COLO829 (cell line): Measurements from ENCODE around the gene ARHGAP42.
A peak's percentile ranks its signal among the peaks of the same experiment; 100 is the strongest.

ENCODE experiments used
- DNase-seq: peaks from one replicate; pipeline ENCODE4 v3.0.0; 2012; ENCODE audit warnings: low spot score

ARHGAP42 gene

GRCh38 chr11:100832829-100833228, 145.7 kb downstream of the ARHGAP42 start:
- no peak for DNase-seq

DNA sequence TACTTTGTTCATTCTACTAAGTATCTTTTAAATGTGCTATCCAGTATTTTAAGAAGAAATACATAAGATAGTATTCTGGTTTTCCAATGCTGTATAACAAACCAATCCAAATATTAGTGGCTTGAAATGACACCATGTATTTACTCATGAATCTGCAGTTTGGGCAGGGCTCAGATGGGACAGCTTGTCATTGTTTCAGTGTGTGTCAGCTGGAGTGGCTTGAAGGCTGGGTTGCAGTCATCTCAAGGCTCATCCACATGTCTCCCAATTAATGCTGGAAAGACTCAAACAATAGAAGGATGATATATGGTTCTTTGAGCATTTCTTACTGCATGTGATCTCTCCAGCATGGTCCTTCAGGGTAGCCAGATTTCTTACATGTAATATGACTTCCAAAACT, 146.2 kb downstream of the ARHGAP42 start:
- no peak for DNase-seq

DNA sequence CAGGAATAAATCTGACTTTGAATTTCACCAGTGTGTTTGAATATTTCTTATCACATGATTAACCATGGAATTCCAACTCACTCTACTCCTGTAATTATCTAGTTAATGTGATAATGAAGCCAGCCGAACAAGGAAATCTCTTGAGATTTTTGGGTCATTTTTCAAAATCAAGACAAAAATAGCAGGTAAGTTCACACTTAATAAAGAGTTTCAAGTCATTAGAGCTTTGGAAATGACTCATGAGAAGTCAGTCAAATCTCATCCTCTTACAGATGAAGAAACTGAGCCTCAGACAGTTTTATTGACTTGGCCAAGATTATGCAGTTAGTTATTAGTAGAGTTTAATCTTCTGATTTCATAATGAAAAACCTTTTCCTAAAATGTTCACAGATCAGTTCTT, 148.8 kb downstream of the ARHGAP42 start:
- DNase-seq: no peak

- DNase-seq: no peak
These were observed 150.2 kb downstream of the ARHGAP42 start for GRCh38 chr11:100837311-100837710.

DNA sequence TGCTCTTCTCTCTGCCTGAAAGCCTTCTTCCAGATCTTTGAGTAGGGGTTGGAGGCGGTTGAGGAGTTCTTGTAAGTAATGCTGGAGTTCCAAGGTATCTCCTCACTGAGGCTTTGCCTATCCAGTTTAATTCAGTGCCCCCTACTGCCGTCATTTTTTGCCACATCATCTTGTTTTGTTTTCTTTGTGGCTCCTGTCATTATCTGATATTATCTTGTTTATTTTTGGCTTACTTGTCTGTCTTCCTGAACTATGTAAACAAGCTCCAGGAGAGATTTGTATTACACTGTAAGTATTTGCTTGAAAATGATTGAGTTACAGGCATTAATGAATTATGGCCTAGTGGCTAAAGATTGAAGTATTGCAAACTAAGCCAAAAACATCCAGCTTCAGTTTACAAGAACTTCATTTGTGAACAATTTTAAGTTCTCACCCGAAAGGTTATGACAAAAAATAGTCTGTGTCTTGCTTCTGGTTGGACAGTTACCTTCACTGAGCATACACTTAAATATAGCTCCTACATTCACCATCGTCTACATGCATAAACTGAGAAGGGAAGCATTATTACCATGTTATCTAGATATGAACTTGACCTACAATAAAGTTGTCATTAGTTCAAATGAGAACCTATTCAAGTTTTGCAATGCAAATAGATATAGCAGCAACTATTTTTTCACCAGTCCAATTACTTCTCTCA, 154.8 kb downstream of the ARHGAP42 start:
- DNase-seq: no peak

- DNase-seq: no peak
These were observed 160.7 kb downstream of the ARHGAP42 start for GRCh38 chr11:100847696-100848216.

- no peak for DNase-seq
These were observed 162.2 kb downstream of the ARHGAP42 start for GRCh38 chr11:100849009-100849900.

GRCh38 chr11:100849901-100850235, 162.8 kb downstream of the ARHGAP42 start:
- DNase-seq: no peak

DNA sequence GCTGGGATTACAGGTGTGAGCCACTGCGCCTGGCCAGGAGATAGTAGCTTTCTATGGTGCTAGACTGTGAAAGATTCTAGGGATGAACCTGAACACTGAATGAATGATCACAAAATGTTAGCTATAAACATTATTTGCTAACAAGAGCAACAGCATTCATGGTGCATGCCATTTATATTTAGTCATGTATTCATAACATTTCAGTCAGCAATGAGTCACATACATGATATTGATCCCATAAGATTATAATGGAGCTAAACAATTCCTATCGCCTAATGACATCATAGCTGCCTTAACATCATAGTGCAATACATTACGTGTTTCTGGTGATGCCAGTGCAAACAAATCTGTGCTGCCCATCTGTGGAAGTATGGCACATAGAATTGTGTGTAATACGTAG, 164.1 kb downstream of the ARHGAP42 start:
- DNase-seq: no peak

GRCh38 chr11:100851584-100852152, 164.6 kb downstream of the ARHGAP42 start:
- no peak for DNase-seq

GRCh38 chr11:100855466-100856067, 168.5 kb downstream of the ARHGAP42 start:
- DNase-seq: peak; percentile 34

GRCh38 chr11:100857236-100858005, 170.3 kb downstream of the ARHGAP42 start:
- no peak for DNase-seq

- no peak for DNase-seq
These were observed 173.4 kb downstream of the ARHGAP42 start for GRCh38 chr11:100860318-100861155.

GRCh38 chr11:100861212-100861611, 174.1 kb downstream of the ARHGAP42 start:
- DNase-seq: no peak

GRCh38 chr11:100863080-100863581, 176.0 kb downstream of the ARHGAP42 start:
- peak; percentile 13 for DNase-seq

- DNase-seq: no peak
These were observed 178.5 kb downstream of the ARHGAP42 start for GRCh38 chr11:100865443-100866065.

DNA sequence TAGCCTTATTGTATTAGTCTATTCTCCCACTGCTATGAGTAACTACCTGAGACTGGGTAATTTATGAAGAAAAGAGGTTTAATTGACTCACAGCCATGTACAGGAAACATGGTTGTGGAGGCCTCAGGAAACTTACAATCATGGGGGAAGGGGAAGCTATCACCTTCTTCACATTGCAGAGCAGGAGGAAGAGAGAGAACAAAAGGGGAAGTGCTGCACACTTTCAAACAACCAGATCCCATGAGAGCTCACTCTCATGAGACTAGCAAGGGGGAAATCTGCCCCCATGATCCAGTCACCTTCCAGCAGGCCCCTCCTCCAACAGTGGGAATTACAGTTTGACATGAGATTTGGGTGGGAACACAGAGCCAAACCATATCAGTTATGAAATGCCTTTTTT, 179.4 kb downstream of the ARHGAP42 start:
- DNase-seq: no peak

DNA sequence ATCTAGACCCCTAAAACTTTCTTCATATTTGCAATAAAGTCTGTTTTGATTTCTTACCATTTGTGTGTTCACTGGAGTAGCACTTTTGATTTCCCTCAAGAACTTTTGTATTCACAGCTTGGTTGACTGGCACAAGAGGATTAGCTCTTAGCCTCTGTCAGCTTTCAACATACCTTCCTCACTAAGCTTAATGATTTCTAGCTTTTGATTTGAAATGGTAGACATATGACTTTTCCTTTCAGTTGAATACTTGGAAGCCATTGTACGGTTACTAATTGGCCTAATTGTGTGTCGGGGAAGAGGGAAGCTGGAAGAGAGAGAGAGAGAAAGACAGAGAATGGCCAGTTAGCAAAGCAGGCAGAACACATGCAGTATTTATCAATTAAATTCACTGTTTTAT, 180.5 kb downstream of the ARHGAP42 start:
- DNase-seq: no peak

DNA sequence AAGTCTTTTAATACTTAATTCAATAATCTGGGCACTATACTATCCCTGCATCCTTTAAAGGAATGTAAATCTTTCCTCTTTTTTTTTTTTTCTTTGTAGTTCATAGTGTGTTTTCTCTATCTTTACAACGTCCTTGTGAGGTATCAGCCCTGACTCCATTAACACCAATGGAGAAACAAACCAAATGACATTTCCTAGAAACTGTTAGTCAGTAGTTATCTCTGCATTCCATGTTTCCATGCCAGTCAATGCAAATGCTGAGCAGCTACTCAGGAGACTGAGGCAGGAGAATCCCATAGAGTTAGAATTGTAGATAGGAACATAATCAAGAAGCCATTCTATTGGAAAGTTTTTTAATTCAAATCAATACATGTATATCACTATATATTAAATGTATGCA, 182.2 kb downstream of the ARHGAP42 start:
- no peak for DNase-seq

GRCh38 chr11:100870138-100870537, 183.1 kb downstream of the ARHGAP42 start:
- no peak for DNase-seq
